ENCODE results near the gene SHISA8. TPM values are rescaled to one million over a fixed set of nuclear protein-coding genes. Genes with fewer than 3 reads are reported as not detected.

SHISA8 gene
- total RNA-seq, 1 donor from 2014 or later: not detected

DNA sequence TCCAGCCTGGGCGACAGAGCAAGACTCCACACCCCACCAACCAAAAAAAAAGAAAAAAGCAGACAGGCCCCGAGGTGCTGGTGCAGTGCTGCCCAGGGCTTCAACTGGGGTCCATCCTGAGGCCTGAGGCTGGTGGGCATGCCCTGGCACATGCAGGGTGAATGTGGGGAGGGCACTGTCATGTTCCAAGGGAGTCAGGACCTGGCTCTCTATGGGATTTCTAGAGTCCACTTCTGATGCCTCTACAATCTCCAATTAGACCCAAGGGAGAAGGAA lies 22.0 kb upstream of the SHISA8 start:
- Mint-ChIP-seq H3K36me3 (ENCODE audit: low read depth) (no peaks in the 10 kb centered on the region), H3K4me1 (ENCODE audit: low read depth) (peaks cover 10% of the 10 kb centered on the region), H3K27ac (ENCODE audit: unreplicated experiment) (no peak overlapping the region), H3K4me3 (ENCODE audit: unreplicated experiment) (no peak overlapping the region), H3K27me3 (ENCODE audit: low read depth) (no peaks in the 10 kb centered on the region), H3K9me3 (ENCODE audit: low read depth) (no peaks in the 10 kb centered on the region)
- TF ChIP-seq, protein P1, sequence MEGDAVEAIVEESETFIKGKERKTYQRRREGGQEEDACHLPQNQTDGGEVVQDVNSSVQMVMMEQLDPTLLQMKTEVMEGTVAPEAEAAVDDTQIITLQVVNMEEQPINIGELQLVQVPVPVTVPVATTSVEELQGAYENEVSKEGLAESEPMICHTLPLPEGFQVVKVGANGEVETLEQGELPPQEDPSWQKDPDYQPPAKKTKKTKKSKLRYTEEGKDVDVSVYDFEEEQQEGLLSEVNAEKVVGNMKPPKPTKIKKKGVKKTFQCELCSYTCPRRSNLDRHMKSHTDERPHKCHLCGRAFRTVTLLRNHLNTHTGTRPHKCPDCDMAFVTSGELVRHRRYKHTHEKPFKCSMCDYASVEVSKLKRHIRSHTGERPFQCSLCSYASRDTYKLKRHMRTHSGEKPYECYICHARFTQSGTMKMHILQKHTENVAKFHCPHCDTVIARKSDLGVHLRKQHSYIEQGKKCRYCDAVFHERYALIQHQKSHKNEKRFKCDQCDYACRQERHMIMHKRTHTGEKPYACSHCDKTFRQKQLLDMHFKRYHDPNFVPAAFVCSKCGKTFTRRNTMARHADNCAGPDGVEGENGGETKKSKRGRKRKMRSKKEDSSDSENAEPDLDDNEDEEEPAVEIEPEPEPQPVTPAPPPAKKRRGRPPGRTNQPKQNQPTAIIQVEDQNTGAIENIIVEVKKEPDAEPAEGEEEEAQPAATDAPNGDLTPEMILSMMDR (IDR thresholded peaks at IDR 0.05): no peak
- DNase-seq (ENCODE audit: low spot score): no peak

- Mint-ChIP-seq H3K27me3 (ENCODE audit: low read depth) (no peaks in the 10 kb centered on the region), H3K27ac (ENCODE audit: unreplicated experiment) (no peak overlapping the region), H3K4me3 (ENCODE audit: unreplicated experiment) (no peak overlapping the region), H3K36me3 (ENCODE audit: low read depth) (no peaks in the 10 kb centered on the region), H3K9me3 (ENCODE audit: low read depth) (no peaks in the 10 kb centered on the region), H3K4me1 (ENCODE audit: low read depth) (peaks cover under 1% of the 10 kb centered on the region)
- TF ChIP-seq, protein P1 (IDR thresholded peaks at IDR 0.05): no peak
- no peak for DNase-seq (ENCODE audit: low spot score)
These were observed 20.6 kb upstream of the SHISA8 start for GRCh38 chr22:41935509-41935908.

DNA sequence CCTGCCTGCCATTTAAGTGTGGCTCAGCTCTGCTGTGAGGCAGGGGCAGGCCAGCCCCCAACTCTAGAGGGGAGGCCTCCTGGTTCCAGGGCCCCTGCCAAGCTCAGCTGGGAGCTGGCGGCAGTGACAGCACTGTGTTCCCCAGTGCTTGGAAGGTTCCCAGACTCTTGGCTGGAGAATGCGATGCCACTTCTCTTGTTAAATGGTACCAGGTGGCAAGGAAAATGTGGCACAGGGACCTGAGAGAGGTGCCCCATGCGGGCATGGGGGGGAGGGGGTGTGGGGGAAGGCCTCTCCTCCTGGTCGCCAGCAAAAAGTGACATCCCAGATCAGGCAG lies 20.1 kb upstream of the SHISA8 start:
- H3K27me3 Mint-ChIP-seq (ENCODE audit: low read depth): no peaks in the 10 kb centered on the region

DNA sequence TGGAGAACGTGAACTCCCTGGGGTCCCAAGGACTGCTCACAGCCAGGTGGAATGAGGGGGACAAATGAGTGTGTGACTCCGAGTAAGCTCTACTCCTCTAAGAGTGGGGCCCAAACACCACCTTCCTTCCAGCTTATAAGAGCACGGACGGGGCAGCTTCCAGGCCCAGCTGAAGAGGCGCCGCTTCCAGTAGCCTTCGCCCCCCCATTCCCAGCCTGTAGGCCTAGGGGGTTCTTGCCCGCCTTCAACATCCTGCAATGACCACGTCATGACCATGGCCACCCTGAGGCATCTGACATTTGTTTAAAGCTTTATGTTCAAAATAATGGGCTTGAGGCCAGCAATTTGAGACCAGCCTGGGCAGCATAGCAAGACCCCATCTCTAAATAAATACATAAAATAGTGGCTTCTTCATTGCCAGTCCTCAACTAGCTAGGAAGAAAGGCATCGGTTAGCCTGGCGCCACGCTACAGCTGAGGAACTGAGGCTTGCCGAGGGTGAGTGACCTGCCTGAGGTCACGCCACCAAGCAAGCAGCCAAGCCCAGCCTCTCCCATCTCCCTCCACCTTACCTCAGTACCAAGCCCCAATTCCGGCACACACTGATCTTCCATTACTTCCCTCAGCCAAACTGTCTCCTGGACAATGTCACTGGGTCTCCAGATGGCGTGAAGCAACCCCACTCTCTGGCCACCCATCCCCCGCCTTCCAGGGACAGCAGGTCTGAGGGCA lies 19.6 kb upstream of the SHISA8 start:
- no peak for DNase-seq (ENCODE audit: low spot score)
- Mint-ChIP-seq H3K27me3 (ENCODE audit: low read depth) (no peaks in the 10 kb centered on the region), H3K27ac (ENCODE audit: unreplicated experiment) (no peak overlapping the region), H3K9me3 (ENCODE audit: low read depth) (no peaks in the 10 kb centered on the region), H3K36me3 (ENCODE audit: low read depth) (no peaks in the 10 kb centered on the region), H3K4me1 (ENCODE audit: low read depth) (no peaks in the 10 kb centered on the region), H3K4me3 (ENCODE audit: unreplicated experiment) (no peak overlapping the region)
- TF ChIP-seq, protein P1 (IDR thresholded peaks at IDR 0.05): no peak

More for the DNA sequence above, 20.1 kb upstream of the SHISA8 start:
- H3K4me3 Mint-ChIP-seq (ENCODE audit: unreplicated experiment): no peak overlapping the region
- DNase-seq (ENCODE audit: low spot score): no peak
- H3K36me3 Mint-ChIP-seq (ENCODE audit: low read depth): no peaks in the 10 kb centered on the region
- no peaks in the 10 kb centered on the region for H3K4me1 Mint-ChIP-seq (ENCODE audit: low read depth)
- TF ChIP-seq, protein P1 (IDR thresholded peaks at IDR 0.05): no peak
- no peak overlapping the region for H3K27ac Mint-ChIP-seq (ENCODE audit: unreplicated experiment)
- H3K9me3 Mint-ChIP-seq (ENCODE audit: low read depth): no peaks in the 10 kb centered on the region

GRCh38 chr22:41933411-41934177 lies 18.7 kb upstream of the SHISA8 start:
- no peaks in the 10 kb centered on the region for H3K9me3 Mint-ChIP-seq (ENCODE audit: low read depth)
- no peak overlapping the region for H3K27ac Mint-ChIP-seq (ENCODE audit: unreplicated experiment)
- DNase-seq (ENCODE audit: low spot score): no peak
- H3K4me3 Mint-ChIP-seq (ENCODE audit: unreplicated experiment): no peak overlapping the region
- no peaks in the 10 kb centered on the region for H3K4me1 Mint-ChIP-seq (ENCODE audit: low read depth)
- no peaks in the 10 kb centered on the region for H3K36me3 Mint-ChIP-seq (ENCODE audit: low read depth)
- H3K27me3 Mint-ChIP-seq (ENCODE audit: low read depth): no peaks in the 10 kb centered on the region
- TF ChIP-seq, protein P1 (IDR thresholded peaks at IDR 0.05): no peak
